ENCODE measurements around the gene UNC5C.

UNC5C gene

GRCh38 chr4:95386410-95386809 lies 162.4 kb downstream of the UNC5C start:
- no peak for DNase-seq

- DNase-seq, result no peak
Measured at GRCh38 chr4:95381843-95382580, 166.8 kb downstream of the UNC5C start.

GRCh38 chr4:95379633-95380032 lies 169.1 kb downstream of the UNC5C start:
- DNase-seq, result no peak

- no peak for DNase-seq
Measured at GRCh38 chr4:95377366-95377900, 171.3 kb downstream of the UNC5C start.

GRCh38 chr4:95371476-95372224 lies 177.1 kb downstream of the UNC5C start:
- no peak for DNase-seq

GRCh38 chr4:95367824-95368223 lies 180.9 kb downstream of the UNC5C start:
- DNase-seq, result no peak

GRCh38 chr4:95363966-95364365 lies 184.8 kb downstream of the UNC5C start:
- DNase-seq, result no peak

GRCh38 chr4:95363559-95363925 lies 185.2 kb downstream of the UNC5C start:
- DNase-seq, result no peak

- DNase-seq, result no peak
Measured at GRCh38 chr4:95362906-95363558, 185.7 kb downstream of the UNC5C start.

- DNase-seq, result no peak
Measured at GRCh38 chr4:95362066-95362465, 186.7 kb downstream of the UNC5C start.

GRCh38 chr4:95361696-95361965 lies 187.1 kb downstream of the UNC5C start:
- no peak for DNase-seq

- DNase-seq, result no peak
Measured at GRCh38 chr4:95360906-95361695, 187.7 kb downstream of the UNC5C start.

- DNase-seq, result no peak
Measured at GRCh38 chr4:95360256-95360903, 188.4 kb downstream of the UNC5C start.

- DNase-seq, result no peak
Measured at GRCh38 chr4:95358421-95358820, 190.4 kb downstream of the UNC5C start.

GRCh38 chr4:95355021-95355420 lies 193.8 kb downstream of the UNC5C start:
- no peak for DNase-seq

- no peak for DNase-seq
Measured at GRCh38 chr4:95348418-95348817, 200.4 kb downstream of the UNC5C start.

GRCh38 chr4:95343235-95343634 lies 205.5 kb downstream of the UNC5C start:
- no peak for DNase-seq

- no peak for DNase-seq
Measured at GRCh38 chr4:95340191-95340590, 208.6 kb downstream of the UNC5C start.

- DNase-seq, result no peak
Measured at GRCh38 chr4:95325665-95326064, 223.1 kb downstream of the UNC5C start.

- DNase-seq, result no peak
Measured at GRCh38 chr4:95319169-95319568, 229.6 kb downstream of the UNC5C start.

GRCh38 chr4:95318483-95318882 lies 230.3 kb downstream of the UNC5C start:
- DNase-seq, result no peak

GRCh38 chr4:95318044-95318443 lies 230.7 kb downstream of the UNC5C start:
- DNase-seq, result no peak

Measured in bone marrow (tissue), 2 donors.